SK-N-SH (cell line): Measurements from ENCODE around the gene KRT4.

Experiments
- CTCF ChIP-seq: fragments of 200-600 bp; sonication (generic); IDR thresholded peaks from 2 replicates; pipeline ENCODE4 v1.6.1; 2017; ENCODE audit warnings: antibody characterized with exemption, mild to moderate bottlenecking, moderate library complexity
- EP300 ChIP-seq, 2 experiments: IDR thresholded peaks; 2 replicates each; pipeline versions ENCODE4 v1.4.0 to v1.6.1; 2012; ENCODE audit warnings: borderline replicate concordance in 1 of 2, low read depth in 1 of 2, low read length in 1 of 2
- FOXM1 ChIP-seq: IDR thresholded peaks from 2 replicates; pipeline ENCODE4 v1.4.0; 2012; ENCODE audit warnings: low read depth, mild to moderate bottlenecking

GRCh38 chr12:52834727-52835001 is 20.7 kb upstream of the KRT4 start:
- TF ChIP-seq FOXM1 (no peak), CTCF (no peak), EP300 (IDR thresholded peaks at IDR 0.05; ENCODE audit: borderline replicate concordance in 1 of 2, low read depth in 1 of 2, low read length in 1 of 2) (no peak)
